ENCODE results near the gene SEMA5A.

Gene SEMA5A

GRCh38 chr5:9173281-9174048, 372.4 kb downstream of the SEMA5A start:
- peak; percentile 56 for DNase-seq (ENCODE audit: low read depth, low spot score)

GRCh38 chr5:9170026-9170425, 375.8 kb downstream of the SEMA5A start:
- no peak for DNase-seq (ENCODE audit: low read depth, low spot score)

- no peak for DNase-seq (ENCODE audit: low read depth, low spot score)
Observed at GRCh38 chr5:9169557-9169902, 376.3 kb downstream of the SEMA5A start.

DNA sequence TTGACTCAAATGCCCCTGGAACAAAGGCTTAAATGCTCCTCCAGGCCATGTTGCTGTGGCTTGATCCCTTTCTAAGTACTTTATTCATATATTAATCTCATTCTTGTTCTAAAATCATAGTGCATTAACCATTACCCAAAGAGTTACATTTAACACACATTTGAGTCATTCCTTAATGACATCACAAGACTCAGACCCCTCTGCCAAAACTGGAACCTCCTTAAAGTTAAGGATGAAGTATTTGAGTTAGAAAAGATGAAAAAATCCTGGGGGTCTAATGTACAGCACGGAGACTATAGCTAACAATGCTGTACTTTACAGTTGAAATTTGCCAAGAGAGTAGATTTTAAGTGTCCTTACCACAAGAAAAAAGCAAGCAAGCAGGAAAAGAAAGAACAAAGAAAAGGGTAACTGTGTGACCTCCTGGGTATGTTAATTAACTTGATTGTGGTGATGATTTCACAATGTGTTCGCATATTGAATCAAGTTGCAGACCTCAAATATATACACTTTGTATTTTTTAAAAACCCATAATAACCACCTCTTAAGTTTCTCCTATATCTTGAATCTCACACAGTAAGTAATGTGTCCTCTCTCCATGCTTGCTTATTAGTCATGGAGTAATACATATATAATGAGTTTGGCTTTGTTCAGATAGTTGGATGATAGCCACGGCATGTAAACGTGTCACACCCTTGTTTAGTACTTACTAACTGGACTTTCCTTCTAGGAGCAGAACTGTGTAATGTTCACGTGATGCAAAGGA, 376.9 kb downstream of the SEMA5A start:
- DNase-seq (ENCODE audit: low read depth, low spot score) = no peak

DNA sequence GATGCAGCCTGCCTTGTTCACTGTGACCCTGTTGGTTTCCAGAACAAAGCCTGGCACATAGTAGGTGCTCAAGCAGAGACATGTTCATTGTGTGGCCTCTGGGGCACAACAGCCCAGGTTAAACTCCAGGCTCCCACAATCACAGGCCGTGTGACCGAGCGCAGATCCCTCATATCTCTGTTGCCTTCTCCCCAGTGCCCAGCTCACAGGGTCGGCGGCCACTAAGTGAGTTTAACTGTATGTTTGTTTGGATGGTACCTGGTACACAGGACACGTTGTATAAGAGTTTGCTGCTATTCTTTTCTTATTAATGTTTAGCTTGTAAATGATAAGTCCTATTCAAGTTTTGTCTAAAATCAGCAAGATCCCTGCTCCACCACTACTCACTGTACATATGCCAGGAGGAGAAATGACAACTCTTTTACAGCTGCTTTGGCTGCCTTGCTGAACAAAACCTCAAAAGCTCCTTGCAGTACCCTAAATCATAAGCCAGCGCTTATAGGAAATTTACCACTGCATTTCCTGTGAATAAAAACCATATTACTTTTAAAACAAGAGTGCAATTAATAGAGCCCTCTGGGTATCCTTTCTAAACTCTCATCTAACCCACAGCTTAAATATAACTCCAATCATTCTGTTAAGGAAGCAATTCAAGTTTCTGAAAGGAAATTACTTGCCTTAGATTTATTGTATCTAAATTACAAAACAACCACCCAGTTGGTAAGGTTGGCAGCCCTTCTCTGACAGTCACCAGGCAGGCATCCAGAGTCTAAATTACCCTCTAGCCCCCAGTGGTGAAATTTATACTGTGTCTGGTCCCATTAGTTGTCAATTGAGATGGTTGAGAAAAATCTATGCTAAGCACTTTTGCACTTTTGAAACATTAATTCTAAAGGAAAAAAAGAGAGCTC, 379.4 kb downstream of the SEMA5A start:
- DNase-seq (ENCODE audit: low read depth, low spot score) = no peak

- no peak for DNase-seq (ENCODE audit: low read depth, low spot score)
Observed at GRCh38 chr5:9165546-9165945, 380.3 kb downstream of the SEMA5A start.

DNA sequence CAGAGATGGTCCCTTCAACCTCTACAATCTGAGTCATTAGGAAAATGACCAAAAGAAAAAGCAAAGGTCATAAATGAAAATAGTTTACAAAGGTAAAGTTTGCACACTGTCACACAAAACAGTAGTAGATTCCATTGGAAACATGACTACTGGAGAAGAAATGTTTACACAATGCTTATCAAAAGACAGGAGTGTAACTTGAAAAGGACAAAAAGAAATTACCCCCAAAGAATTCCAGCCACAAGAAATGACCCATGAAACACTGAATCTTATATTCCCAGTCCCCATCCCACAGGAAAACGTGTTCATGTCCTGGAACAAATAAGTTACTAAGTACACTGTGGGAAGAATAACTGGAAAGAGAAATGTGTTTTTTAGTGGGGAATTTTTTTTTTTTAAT, 385.1 kb downstream of the SEMA5A start:
- no peak for DNase-seq (ENCODE audit: low read depth, low spot score)

DNA sequence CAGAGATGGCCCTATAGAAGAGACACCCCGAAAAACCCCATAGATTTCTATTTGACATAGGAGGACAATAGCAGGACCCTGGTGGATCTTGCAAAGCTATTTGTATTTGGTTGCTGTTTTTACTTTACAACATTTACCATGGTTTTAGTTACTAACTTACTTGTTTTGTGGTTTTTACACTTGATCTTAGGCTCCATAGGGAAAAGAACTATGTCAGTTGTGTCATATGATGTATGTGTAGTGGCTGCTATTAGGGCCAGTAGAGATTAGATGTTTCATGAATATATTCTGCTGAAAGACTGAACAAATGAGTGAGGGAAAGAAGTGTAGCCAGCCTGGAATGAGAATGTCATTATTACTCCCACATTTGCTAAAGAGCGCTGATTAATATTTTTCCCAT, 388.1 kb downstream of the SEMA5A start:
- no peak for DNase-seq (ENCODE audit: low read depth, low spot score)

DNA sequence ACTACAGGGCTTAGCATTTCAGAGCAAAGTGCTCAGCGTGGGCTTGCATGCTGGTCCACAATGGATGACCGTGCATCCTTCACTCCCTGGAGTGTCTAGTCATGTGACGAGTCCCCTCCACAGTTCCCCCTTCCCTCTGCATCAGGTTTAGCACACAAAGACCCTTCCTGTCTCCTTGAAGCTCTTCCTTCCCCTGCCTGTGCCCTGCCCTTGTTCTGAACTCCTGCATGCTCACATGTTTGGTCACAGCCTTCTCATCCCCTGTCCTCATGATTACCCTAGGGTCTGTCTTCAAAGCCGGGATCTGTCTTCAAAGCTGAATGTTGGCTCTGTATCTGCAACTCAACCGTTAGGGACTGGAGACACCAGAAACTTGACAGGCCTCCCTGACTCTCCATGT, 388.9 kb downstream of the SEMA5A start:
- DNase-seq (ENCODE audit: low read depth, low spot score) = no peak

DNA sequence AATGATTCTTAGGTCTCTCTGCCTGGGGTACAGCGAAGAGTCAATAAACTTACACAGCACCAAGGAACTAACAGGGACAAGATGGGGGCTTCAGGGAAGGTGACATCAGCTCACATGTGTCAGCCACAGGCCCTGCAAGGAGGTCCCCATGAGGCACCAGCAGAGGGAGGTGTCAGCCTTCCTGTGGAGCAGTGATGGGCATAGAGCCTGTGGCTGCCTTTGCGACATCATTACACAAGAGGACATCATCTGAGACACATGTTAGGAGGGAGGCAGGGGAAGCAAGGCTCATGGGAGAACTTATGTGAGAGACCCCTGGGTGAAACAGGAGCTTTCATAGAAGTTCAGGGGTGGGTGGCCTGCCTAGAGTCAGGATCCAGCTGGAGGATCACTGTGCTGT, 389.6 kb downstream of the SEMA5A start:
- DNase-seq (ENCODE audit: low read depth, low spot score) = no peak

DNA sequence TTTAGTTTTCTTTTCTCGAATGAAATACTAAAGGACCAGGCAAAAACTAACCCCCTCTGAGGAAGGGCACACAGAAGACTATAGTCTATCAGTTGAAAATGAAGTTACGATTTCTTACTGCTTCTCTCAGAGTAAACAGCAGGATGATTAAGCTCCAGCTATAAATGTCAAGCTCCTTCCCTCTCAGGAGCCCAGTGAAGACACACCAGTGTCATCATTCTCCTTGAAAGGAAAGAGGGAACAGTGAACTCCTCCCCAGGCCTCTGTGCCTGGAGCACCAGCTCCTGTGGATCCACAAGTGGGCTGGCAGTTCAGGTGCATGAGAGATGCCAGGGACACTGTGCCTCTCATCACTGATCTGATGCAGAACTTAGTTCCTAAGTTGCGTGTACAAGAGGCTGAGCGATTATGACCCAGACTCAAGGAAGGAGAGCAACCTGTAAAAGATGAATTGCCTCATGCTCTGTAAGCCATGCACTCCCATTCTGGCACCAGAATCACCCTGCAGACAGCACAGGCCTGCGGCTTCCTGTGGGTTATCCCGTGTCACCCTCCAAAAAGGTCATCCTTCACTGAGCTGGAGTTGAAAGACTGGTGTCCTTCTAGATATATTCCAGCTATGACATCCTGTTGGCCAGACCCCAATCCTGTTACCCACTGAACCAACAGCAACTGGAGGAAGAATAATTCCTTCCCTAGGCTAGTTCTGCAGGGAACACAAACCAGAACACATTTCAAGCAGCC, 394.0 kb downstream of the SEMA5A start:
- no peak for DNase-seq (ENCODE audit: low read depth, low spot score)

- no peak for DNase-seq (ENCODE audit: low read depth, low spot score)
Observed at GRCh38 chr5:9149988-9150387, 395.9 kb downstream of the SEMA5A start.

- DNase-seq (ENCODE audit: low read depth, low spot score) = no peak
Observed at GRCh38 chr5:9148242-9148641, 397.6 kb downstream of the SEMA5A start.

- DNase-seq (ENCODE audit: low read depth, low spot score) = no peak
Observed at GRCh38 chr5:9140711-9141110, 405.2 kb downstream of the SEMA5A start.

- no peak for DNase-seq (ENCODE audit: low read depth, low spot score)
Observed at GRCh38 chr5:9140202-9140601, 405.7 kb downstream of the SEMA5A start.

DNA sequence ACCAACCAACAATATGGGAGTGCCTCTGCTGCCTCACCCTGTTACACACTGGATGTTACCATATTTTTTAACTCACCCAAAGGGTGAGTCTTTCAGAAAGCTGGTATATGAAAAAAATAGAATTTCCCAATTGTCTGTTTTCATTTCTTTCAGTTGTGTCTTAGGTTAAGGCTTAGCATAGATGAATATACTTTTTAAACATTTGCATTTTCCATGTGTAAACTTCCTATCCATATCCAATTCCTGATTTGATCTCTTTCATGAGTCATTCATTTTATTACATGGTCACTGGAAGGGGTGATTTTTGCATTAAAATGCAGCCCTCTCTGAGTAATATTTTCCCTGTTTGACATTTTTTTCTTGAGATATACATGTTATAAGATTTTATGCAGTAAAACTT, 406.5 kb downstream of the SEMA5A start:
- DNase-seq (ENCODE audit: low read depth, low spot score) = no peak

DNA sequence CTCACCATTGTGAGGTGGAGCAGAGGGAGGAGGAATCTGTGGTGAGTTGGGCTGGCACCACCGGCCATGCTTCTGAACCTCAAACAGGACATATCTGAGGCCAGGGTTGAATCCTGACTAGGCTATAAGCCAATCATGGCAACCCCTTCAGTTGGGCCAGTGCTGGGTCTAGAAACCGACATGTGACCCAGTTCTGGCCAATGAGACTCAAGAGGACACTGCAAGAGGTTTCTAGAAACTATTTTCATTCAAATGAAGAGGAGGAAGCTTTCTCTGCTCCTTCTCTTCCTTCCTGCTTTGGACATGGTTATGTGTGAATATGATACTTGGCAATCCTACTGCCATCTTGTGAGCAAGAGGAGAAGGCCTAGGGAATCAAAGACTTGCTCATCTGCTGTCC, 417.7 kb downstream of the SEMA5A start:
- no peak for DNase-seq (ENCODE audit: low read depth, low spot score)

- no peak for DNase-seq (ENCODE audit: low read depth, low spot score)
Observed at GRCh38 chr5:9126490-9126889, 419.4 kb downstream of the SEMA5A start.

- DNase-seq (ENCODE audit: low read depth, low spot score) = no peak
Observed at GRCh38 chr5:9125852-9126251, 420.0 kb downstream of the SEMA5A start.

- no peak for DNase-seq (ENCODE audit: low read depth, low spot score)
Observed at GRCh38 chr5:9124838-9125237, 421.0 kb downstream of the SEMA5A start.

GRCh38 chr5:9124071-9124470, 421.8 kb downstream of the SEMA5A start:
- DNase-seq (ENCODE audit: low read depth, low spot score) = no peak

DNA sequence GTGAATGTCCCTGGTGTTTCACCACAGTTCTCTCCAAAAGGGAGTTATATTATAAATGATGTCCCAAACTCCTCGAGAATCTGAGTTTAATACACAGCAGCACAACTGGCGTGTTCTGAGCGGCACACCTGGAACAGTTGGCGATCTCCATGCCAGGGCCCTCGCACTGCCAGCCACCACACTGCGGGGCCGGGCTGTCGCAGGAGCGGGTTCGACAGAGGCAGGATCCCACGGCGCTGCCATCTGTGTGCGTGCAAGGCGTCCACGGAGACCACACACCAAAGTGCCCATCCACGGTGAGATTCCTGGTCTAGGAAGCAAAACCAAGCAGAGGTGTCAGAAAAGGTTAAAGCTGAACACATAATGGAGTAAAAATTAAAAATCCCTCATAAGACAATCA, 423.3 kb downstream of the SEMA5A start:
- DNase-seq (ENCODE audit: low read depth, low spot score) = no peak
